GM19099 (cell line): ENCODE data around the gene TMEM167A.

Source experiments
- POLR2A ChIP-seq: IDR thresholded peaks from 3 replicates; pipeline ENCODE4 v1.6.1; 2011; ENCODE audit warnings: low read depth; ENCODE audit not compliant: insufficient read length; ENCODE audit errors: extremely low read depth

TMEM167A gene

DNA sequence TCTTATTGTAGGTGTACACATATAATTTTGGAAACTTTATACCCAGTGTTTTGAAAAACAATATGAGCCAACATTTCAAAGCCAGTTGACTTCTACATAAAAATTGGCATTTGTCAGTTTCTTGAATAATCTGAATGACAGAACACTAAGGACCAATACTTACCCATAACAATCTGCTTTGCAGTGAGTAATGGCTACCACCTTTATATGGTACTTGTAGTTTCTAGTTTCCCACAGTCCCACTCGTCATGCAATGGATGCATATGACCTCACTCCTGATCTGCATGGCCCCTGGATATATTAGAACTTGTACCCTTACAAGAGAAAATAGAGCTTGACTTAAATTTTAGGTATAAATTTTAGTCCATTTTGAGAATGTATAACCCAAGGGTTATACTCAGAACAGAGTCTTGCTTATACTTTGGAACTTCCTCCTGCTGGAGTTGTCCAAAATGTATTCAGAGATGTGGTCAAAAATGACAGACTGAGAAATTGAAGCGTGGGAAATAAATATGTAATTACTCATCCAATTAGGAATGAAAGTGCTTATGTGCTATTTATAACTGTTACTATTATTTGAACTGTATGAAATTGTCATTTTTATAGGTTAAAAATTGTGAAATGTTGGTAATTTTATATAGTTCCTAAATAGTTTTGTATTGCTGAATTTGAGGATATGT, 19.6 kb upstream of the TMEM167A start:
- no peak for TF ChIP-seq POLR2A

GRCh38 chr5:83095957-83096539, 18.9 kb upstream of the TMEM167A start:
- TF ChIP-seq POLR2A = no peak

DNA sequence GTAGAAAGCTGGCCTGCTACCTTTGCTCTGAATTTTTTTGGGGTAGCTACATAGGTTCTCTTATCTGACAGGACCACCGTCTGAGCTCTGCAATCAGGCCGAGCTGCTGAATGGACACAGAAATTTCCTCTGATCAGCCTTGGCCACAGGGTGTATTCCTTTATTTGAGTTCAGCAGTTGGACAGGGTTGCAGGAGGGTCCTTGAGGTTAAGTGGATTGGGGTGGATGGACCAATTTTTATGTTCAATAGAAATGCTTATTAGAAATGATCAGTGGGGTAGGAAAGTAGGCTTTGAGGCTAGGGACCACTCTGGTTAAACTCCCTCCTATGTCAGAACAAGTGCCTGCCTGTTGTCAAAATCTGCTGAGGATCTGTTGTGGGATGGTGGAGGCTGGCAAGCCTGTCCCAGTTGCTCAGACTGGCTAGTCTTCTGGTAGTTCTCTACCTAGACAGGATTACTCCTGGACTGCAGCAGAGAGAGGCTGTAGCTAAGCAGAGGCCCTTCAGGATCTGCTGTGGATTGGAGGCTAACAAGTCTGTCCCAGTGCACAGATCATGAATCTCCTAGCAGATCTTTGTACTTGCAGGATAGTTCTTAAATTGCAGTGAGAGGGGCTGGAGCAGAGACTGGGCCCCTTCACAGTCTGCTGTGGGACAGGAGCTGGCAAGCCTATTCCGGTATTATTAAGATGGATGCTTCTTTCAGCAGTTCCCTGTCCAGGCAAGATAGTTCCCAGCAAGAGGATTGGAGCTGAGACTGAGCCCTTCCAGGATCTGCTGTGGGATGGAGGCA, 18.2 kb upstream of the TMEM167A start:
- no peak for TF ChIP-seq POLR2A

- TF ChIP-seq POLR2A = no peak
Measured at GRCh38 chr5:83093692-83094091, 16.5 kb upstream of the TMEM167A start.

DNA sequence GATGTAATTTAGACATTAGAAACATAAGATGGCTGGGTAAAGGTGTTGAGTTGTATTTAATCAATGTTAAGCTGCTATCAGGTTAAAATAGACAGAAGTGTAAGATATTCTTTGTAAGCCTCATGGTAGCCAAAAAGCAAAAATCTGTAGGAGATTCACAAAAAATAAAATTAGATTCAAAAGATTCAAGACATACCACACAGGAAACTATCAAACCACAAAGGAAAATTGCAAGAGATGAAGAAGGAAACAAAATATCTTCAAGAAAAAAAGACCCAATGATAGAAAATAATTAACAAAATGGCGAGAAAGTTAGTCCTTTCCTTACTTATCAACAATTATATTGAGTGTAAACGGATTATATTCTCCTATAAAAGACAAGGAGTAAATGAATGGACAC, 15.4 kb upstream of the TMEM167A start:
- TF ChIP-seq POLR2A = no peak

DNA sequence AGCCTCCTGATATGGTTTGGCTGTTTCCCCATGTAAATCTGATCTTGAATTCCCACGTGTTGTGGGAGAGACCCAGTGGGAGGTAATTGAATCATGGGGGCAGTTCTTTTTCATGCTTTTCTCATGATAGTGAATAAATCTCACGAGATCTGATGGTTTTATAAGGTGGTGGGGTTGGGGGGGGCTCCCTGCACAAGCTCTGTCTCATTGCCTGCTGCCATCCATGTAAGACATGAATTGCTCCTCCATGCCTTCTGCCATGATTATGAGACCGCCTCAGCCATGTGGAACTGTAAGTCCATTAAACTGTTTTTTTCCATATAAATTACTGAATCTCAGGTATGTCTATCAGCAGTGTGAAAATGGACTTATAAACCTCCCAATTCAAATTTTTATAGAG, 13.0 kb upstream of the TMEM167A start:
- no peak for TF ChIP-seq POLR2A

- no peak for TF ChIP-seq POLR2A
Measured at GRCh38 chr5:83085106-83085505, 7.9 kb upstream of the TMEM167A start.

GRCh38 chr5:83084336-83084735, 7.1 kb upstream of the TMEM167A start:
- no peak for TF ChIP-seq POLR2A

GRCh38 chr5:83082750-83083149, 5.6 kb upstream of the TMEM167A start:
- no peak for TF ChIP-seq POLR2A

DNA sequence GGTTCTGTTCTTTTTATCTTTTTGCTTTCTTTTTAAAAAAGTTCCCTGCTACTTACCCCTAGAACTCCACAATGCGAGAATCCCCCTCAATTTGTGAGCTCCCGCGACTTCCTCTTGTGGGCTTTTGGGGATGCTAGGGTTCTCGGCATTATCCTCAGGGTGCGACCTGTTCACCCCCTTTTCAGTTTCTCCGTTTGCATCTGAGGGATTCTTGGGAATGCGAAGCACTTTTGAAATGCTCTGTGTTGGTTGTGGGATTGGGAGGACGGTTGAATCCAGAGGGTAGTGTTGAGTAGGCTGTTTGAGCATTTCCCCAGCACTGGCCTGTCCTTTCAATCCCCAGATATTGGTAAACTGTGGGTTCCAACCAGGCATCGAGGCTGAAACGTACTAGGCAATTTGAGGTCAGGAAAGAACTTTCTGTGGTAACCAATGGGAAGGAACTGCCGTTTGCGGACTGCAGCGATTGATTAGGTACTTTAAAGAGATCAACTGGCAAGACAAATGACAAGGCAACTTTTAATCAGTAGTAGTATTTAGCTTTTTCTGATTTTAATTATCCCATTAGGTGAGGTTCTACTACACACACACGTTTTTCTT, 568 bp upstream of the TMEM167A start:
- no peak for TF ChIP-seq POLR2A

- TF ChIP-seq POLR2A = no peak
Measured at GRCh38 chr5:83072966-83073365, 4.2 kb downstream of the TMEM167A start.

- no peak for TF ChIP-seq POLR2A
Measured at GRCh38 chr5:83071286-83072051, 5.7 kb downstream of the TMEM167A start.

- TF ChIP-seq POLR2A = no peak
Measured at GRCh38 chr5:83069096-83069799, 7.9 kb downstream of the TMEM167A start.

- no peak for TF ChIP-seq POLR2A
Measured at GRCh38 chr5:83066548-83067110, 10.6 kb downstream of the TMEM167A start.
